PC-9 (cell line): Measurements from ENCODE around the gene JUP. TPM values are rescaled to one million over a fixed set of nuclear protein-coding genes. Genes with fewer than 3 reads are reported as not detected.
A peak's percentile ranks its signal among the peaks of the same experiment; 100 is the strongest.

Source experiments
- BruUV-seq: library from RNA; stranded (reverse); fragments of 400-500 nt; replicated peaks from 2 replicates; lab custom pipeline; 2021; lab: Mats Ljungman, UMichigan
- CTCF ChIA-PET: fragments of 300-600 bp; sonication (Branson Sonifier 250); formaldehyde crosslinking; loops from one replicate; lab custom pipeline; 2022; ENCODE audit warnings: antibody characterized with exemption; lab: Charles Lee
- POLR2A ChIA-PET: fragments of 300-600 bp; sonication (Branson Sonifier 250); formaldehyde crosslinking; loops from one replicate; lab custom pipeline; 2022; ENCODE audit warnings: antibody characterized with exemption; ENCODE audit not compliant: unreplicated experiment; lab: Charles Lee
- DNase-seq, 2 experiments: peaks; one replicate each; pipeline versions ENCODE4 v3.0.0 to v3.0.0-alpha.2; 2015 to 2022; ENCODE audit warnings: mixed read lengths in 1 of 2
- H2AFZ ChIP-seq: fragments of 200-600 bp; sonication (generic); 2 replicates; pipeline ENCODE4 v1.8.1; 2017; ENCODE audit warnings: antibody characterized with exemption
- H3F3A ChIP-seq: fragments of 200-600 bp; sonication (generic); 2 replicates; pipeline ENCODE4 v1.8.1; 2017; ENCODE audit warnings: antibody characterized with exemption, mild to moderate bottlenecking, low read depth; ENCODE audit not compliant: insufficient read depth
- H3K27ac ChIP-seq: fragments of 200-600 bp; sonication (generic); 2 replicates; pipeline ENCODE4 v1.6.1; 2016; ENCODE audit warnings: mixed run types
- H3K27me3 ChIP-seq: fragments of 200-600 bp; sonication (generic); 2 replicates; pipeline ENCODE4 v1.6.1; 2016; ENCODE audit warnings: low read depth, mixed run types; ENCODE audit not compliant: insufficient read depth
- H3K36me3 ChIP-seq: fragments of 200-600 bp; sonication (generic); 2 replicates; pipeline ENCODE4 v1.6.1; 2016; ENCODE audit warnings: low read depth, mixed run types
- H3K4me1 ChIP-seq: fragments of 200-600 bp; sonication (generic); replicated peaks from 2 replicates; pipeline ENCODE4 v1.6.1; 2016; ENCODE audit warnings: mixed run types; ENCODE audit not compliant: insufficient read depth
- H3K4me2 ChIP-seq: fragments of 200-600 bp; sonication (generic); 2 replicates; pipeline ENCODE4 v1.6.1; 2017; ENCODE audit warnings: mixed run types
- H3K4me3 ChIP-seq: fragments of 200-600 bp; sonication (generic); 2 replicates; pipeline ENCODE4 v1.6.1; 2016; ENCODE audit warnings: mixed run types
- H3K79me2 ChIP-seq: fragments of 200-600 bp; sonication (generic); 2 replicates; pipeline ENCODE4 v1.6.1; 2017; ENCODE audit warnings: low read depth, mixed run types
- H3K9me2 ChIP-seq: fragments of 200-600 bp; sonication (generic); 2 replicates; pipeline ENCODE4 v1.8.1; 2017; ENCODE audit warnings: mild to moderate bottlenecking; ENCODE audit not compliant: insufficient read depth
- H3K9me3 ChIP-seq: fragments of 200-600 bp; sonication (generic); 2 replicates; pipeline ENCODE4 v1.8.1; 2016; ENCODE audit warnings: low read depth; ENCODE audit not compliant: insufficient read depth
- H4K20me1 ChIP-seq: fragments of 200-600 bp; sonication (generic); 2 replicates; pipeline ENCODE4 v1.8.1; 2017; ENCODE audit not compliant: insufficient read depth
- CTCF ChIP-seq: fragments of 200-600 bp; sonication (generic); conservative IDR thresholded peaks from 2 replicates; pipeline ENCODE4 v1.6.1; 2017; ENCODE audit warnings: mixed run types, antibody characterized with exemption, mild to moderate bottlenecking, moderate library complexity
- EZH2 ChIP-seq: fragments of 200-600 bp; sonication (generic); IDR thresholded peaks from 2 replicates; pipeline ENCODE4 v1.8.0; 2017; ENCODE audit warnings: antibody characterized with exemption, low read depth
- intact Hi-C: fragments of 100-400 bp; cut with micrococcal nuclease; formaldehyde crosslinking; loops from one replicate; pipeline ENCODE4 v1.10.0; 2022; ENCODE audit not compliant: unreplicated experiment
- total RNA-seq: library from RNA; stranded (reverse); gene quantifications from 2 replicates; pipeline ENCODE4 v1.2.3, GENCODE V29; 2021

Gene JUP
- total RNA-seq, 1 experiment from 2014 or later = 259 TPM

GRCh38 chr17:41816637-41817320 is 30.3 kb upstream of the JUP start:
- no peak overlapping the region for H2AFZ ChIP-seq
- no peaks in the 10 kb centered on the region for H4K20me1 ChIP-seq
- no peaks in the 10 kb centered on the region for H3K9me2 ChIP-seq
- TF ChIP-seq EZH2 = no peak
- TF ChIP-seq CTCF = no peak
- no peak overlapping the region for H3K4me3 ChIP-seq
- peaks cover 10% of the 10 kb centered on the region for H3K4me1 ChIP-seq
- H3K27ac ChIP-seq = no peak overlapping the region
- intact Hi-C loops = no loop called here
- no peak overlapping the region for H3K4me2 ChIP-seq
- H3K36me3 ChIP-seq = no peaks in the 10 kb centered on the region
- H3K27me3 ChIP-seq = no peaks in the 10 kb centered on the region
- CTCF ChIA-PET = no interaction called here
- H3K79me2 ChIP-seq = peaks cover 22% of the 10 kb centered on the region
- POLR2A ChIA-PET = no interaction called here
- no TSS peak for BruUV-seq
- DNase-seq = no peak
- H3F3A ChIP-seq = peaks cover 5% of the 10 kb centered on the region; the same call in 1 of the 2 replicates
- no peaks in the 10 kb centered on the region for H3K9me3 ChIP-seq

GRCh38 chr17:41814195-41814594 is 27.7 kb upstream of the JUP start:
- no peaks in the 10 kb centered on the region for H3K36me3 ChIP-seq
- ChIA-PET CTCF (no interaction called here), POLR2A (no interaction called here)
- H3K4me3 ChIP-seq = peak overlapping the region; percentile 94; the same call in 1 of the 2 replicates
- TF ChIP-seq CTCF = no peak
- TF ChIP-seq EZH2 = no peak
- H3F3A ChIP-seq = peaks cover 10% of the 10 kb centered on the region
- H3K4me1 ChIP-seq = peaks cover 26% of the 10 kb centered on the region
- H2AFZ ChIP-seq = no peak overlapping the region
- BruUV-seq = no TSS peak
- peak overlapping the region; percentile 80 for H3K4me2 ChIP-seq
- no peak overlapping the region for H3K27ac ChIP-seq
- H3K9me2 ChIP-seq = no peaks in the 10 kb centered on the region
- no peaks in the 10 kb centered on the region for H3K27me3 ChIP-seq
- no peak for DNase-seq
- H4K20me1 ChIP-seq = no peaks in the 10 kb centered on the region
- no peaks in the 10 kb centered on the region for H3K9me3 ChIP-seq
- intact Hi-C loops = no loop called here
- H3K79me2 ChIP-seq = peaks cover 43% of the 10 kb centered on the region

GRCh38 chr17:41813699-41814124 is 27.2 kb upstream of the JUP start:
- no peak for DNase-seq
- Histone ChIP-seq H3K36me3 (0 out of 2 replicates have a peak, but pooled peaks cover 3% of the 10 kb centered on the region), H3F3A (peaks cover 12% of the 10 kb centered on the region), H3K79me2 (peaks cover 48% of the 10 kb centered on the region), H3K4me3 (peak overlapping the region; percentile 94), H2AFZ (peak overlapping the region; percentile 84), H3K4me1 (peaks cover 27% of the 10 kb centered on the region), H3K27ac (no peak overlapping the region), H3K9me3 (no peaks in the 10 kb centered on the region), H3K9me2 (no peaks in the 10 kb centered on the region), H3K27me3 (no peaks in the 10 kb centered on the region), H3K4me2 (peak overlapping the region; percentile 80), H4K20me1 (no peaks in the 10 kb centered on the region)
- TF ChIP-seq CTCF = no peak
- no peak for TF ChIP-seq EZH2
- intact Hi-C loops = no loop called here
- CTCF ChIA-PET = no interaction called here
- BruUV-seq = no TSS peak
- POLR2A ChIA-PET = no interaction called here
